K562 (cell line): ENCODE results near the gene XRCC2. TPM values are rescaled to one million over a fixed set of nuclear protein-coding genes. Genes with fewer than 3 reads are reported as not detected.

ENCODE experiments used
- BRD4 ChIP-seq: fragments of 200-600 bp; sonication (generic); IDR thresholded peaks from 2 replicates; pipeline ENCODE4 v1.6.1; 2017; ENCODE audit warnings: inconsistent platforms
- HDGF ChIP-seq: fragments of 450-650 bp; IDR thresholded peaks from 2 replicates; pipeline ENCODE4 v1.6.1; 2016
- IFI16 ChIP-seq: fragments of 250-450 bp; sonication (Bioruptor Pico); IDR thresholded peaks from 2 replicates; pipeline ENCODE4 v2.1.2; 2022; ENCODE audit warnings: mild to moderate bottlenecking, inconsistent platforms
- MAZ ChIP-seq, 2 experiments: fragments of 450-650 bp in 1 of 2; sonication (generic) in 1 of 2; formaldehyde crosslinking; IDR thresholded peaks in 1 of 2; conservative IDR thresholded peaks in 1 of 2; 2 replicates each; pipeline versions ENCODE4 v1.4.0 to v1.5.0; 2020; ENCODE audit warnings: mild to moderate bottlenecking in 1 of 2, missing genetic modification reagents in 1 of 2
- NFRKB ChIP-seq: fragments of 450-650 bp; IDR thresholded peaks from 2 replicates; pipeline ENCODE4 v1.6.1; 2016; ENCODE audit warnings: low read depth
- PHB2 ChIP-seq: fragments of 450-650 bp; IDR thresholded peaks from 2 replicates; pipeline ENCODE4 v1.6.1; 2017; ENCODE audit warnings: low read depth
- SMAD1 ChIP-seq: fragments of 150-350 bp; IDR thresholded peaks from 2 replicates; pipeline ENCODE4 v1.6.1; 2014; ENCODE audit warnings: low read length, low read depth; ENCODE audit not compliant: partially characterized antibody
- TCF7L2 ChIP-seq: fragments of 150-350 bp; IDR thresholded peaks from 2 replicates; pipeline ENCODE4 v1.6.1; 2016; ENCODE audit warnings: low read depth, mild to moderate bottlenecking, low read length, moderate library complexity
- ZNF197 ChIP-seq: fragments of 200-800 bp; sonication (Bioruptor generic); IDR thresholded peaks from 2 replicates; pipeline ENCODE4 v1.6.1; 2016; ENCODE audit warnings: low read depth, missing genetic modification characterization, missing compliant biosample characterization
- polyA plus RNA-seq, 8 experiments: library from polyadenylated mRNA; depleted of rRNA in 4 of 8; stranded (reverse) in 5 of 8; unstranded in 3 of 8; fragments of >200 nt; fragmentation: Nextera tagmentation in 2 of 8; fragmentation: Illumina TruSeq in 1 of 8; extraction: Ambion mirVana in 2 of 8; extraction: Trizol in 1 of 8; gene quantifications; 2 replicates each; pipeline versions ENCODE4 v1.2.1 to v1.2.3, GENCODE V29; 2011 to 2014; ENCODE audit warnings: inconsistent platforms in 1 of 8, missing spikeins in 1 of 8
- total RNA-seq, 7 experiments: library from RNA; depleted of rRNA in 6 of 7; stranded (reverse); fragments of >200 nt in 6 of 7; fragmentation: Illumina TruSeq in 2 of 7; extraction: Trizol in 2 of 7; gene quantifications; 2 replicates each; pipeline versions ENCODE4 v1.2.1 to v1.2.3, GENCODE V29; 2011 to 2021; ENCODE audit warnings: low replicate concordance in 1 of 7
- TF ChIP-seq, protein P1 (sequence below), 2 experiments: fragments of 200-800 bp in 1 of 2; sonication (Bioruptor generic) in 1 of 2; sonication (generic) in 1 of 2; formaldehyde crosslinking in 1 of 2; IDR thresholded peaks in 1 of 2; conservative IDR thresholded peaks in 1 of 2; 2 replicates each; pipeline versions ENCODE4 v1.5.0 to v1.6.1; 2016 to 2020; ENCODE audit warnings: missing compliant biosample characterization in 1 of 2, missing genetic modification characterization in 1 of 2, missing genetic modification reagents in 1 of 2
- TF ChIP-seq, protein P2 (sequence below), 3 experiments: fragments of 200-800 bp in 1 of 3; fragments of 250-450 bp in 1 of 3; fragments of 450-650 bp in 1 of 3; sonication (Bioruptor Pico) in 1 of 3; sonication (Bioruptor generic) in 1 of 3; formaldehyde crosslinking in 1 of 3; IDR thresholded peaks; 2 replicates each; pipeline versions ENCODE4 v1.6.1 to v1.8.0; 2016 to 2022; ENCODE audit warnings: mild to moderate bottlenecking in 2 of 3, missing genetic modification characterization in 2 of 3, missing compliant biosample characterization in 1 of 3, moderate library complexity in 1 of 3
- TF ChIP-seq, protein P3 (sequence below): sonication (generic); formaldehyde crosslinking; IDR thresholded peaks from 2 replicates; pipeline ENCODE4 v1.9.0; 2022; ENCODE audit warnings: mild to moderate bottlenecking, missing genetic modification reagents
- TF ChIP-seq, protein P4 (sequence below): fragments of 450-650 bp; IDR thresholded peaks from 2 replicates; pipeline ENCODE4 v1.7.1; 2018; ENCODE audit warnings: mild to moderate bottlenecking, low read depth; ENCODE audit not compliant: partially characterized antibody
- TF ChIP-seq, protein P5 (sequence below): fragments of 250-450 bp; sonication (Bioruptor Pico); IDR thresholded peaks from 2 replicates; pipeline ENCODE4 v1.9.0; 2021; ENCODE audit warnings: mild to moderate bottlenecking
- TF ChIP-seq, protein P6 (sequence below): fragments of 450-650 bp; formaldehyde crosslinking; IDR thresholded peaks from 2 replicates; pipeline ENCODE4 v1.4.0; 2020; ENCODE audit warnings: mild to moderate bottlenecking, moderate library complexity

The XRCC2 gene
- total and polyA plus RNA-seq, 9 of the 15 experiments (the other 6 are each of a cell fraction or from before 2014, with no cell fraction given), result 16.2 to 58.0 (median 39.8) TPM

DNA sequence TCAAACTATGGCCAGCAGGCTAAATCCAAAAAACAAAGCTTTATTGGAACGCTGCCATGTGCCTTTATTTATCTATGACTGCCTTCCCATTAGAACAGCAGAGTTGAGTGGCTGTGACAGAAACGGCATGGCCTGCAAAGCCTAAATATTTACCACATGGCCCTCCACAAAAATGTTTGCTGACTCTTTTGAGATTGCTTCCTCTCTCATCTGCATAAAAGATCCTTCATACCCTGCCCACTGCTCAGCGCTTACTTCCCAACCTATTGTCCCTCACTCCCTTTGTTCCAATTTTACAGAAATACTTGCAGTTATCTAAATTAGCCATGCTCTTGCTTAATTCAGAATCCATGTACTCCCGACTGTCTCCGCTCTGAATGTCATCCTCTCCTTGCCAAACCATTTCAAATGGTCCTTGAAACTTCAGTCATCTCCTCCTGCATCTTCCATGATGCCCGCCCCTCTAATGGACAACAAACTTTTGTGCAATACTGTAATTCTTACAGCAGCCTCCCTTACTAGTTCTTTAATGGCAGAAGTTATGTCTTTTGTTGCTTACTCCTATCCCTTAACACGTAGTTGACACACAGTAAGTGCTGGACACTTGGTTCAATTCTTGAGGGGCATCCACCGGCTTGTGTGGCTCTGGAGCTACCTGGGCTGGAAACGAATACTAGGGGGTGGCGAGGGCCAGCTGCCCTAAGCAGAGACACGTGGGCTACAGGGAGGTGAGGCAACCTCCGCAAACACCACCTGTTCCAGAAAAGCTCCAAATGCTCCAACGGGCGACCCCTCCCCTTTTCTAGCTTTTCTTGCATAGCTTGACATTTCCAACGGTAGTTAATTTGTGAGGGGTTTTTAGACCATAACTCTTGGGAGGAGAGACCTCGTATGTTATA lies 832 bp downstream of the XRCC2 start (continued):
- TF ChIP-seq, protein P1, sequence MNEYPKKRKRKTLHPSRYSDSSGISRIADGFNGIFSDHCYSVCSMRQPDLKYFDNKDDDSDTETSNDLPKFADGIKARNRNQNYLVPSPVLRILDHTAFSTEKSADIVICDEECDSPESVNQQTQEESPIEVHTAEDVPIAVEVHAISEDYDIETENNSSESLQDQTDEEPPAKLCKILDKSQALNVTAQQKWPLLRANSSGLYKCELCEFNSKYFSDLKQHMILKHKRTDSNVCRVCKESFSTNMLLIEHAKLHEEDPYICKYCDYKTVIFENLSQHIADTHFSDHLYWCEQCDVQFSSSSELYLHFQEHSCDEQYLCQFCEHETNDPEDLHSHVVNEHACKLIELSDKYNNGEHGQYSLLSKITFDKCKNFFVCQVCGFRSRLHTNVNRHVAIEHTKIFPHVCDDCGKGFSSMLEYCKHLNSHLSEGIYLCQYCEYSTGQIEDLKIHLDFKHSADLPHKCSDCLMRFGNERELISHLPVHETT (CRISPR knock-in tag; conservative IDR thresholded peaks at IDR 0.05 in 1 of 2, IDR thresholded peaks at IDR 0.05 in 1 of 2), result no peak
- TF ChIP-seq HDGF (0 out of 2 replicates have a peak, but pooled peaks have one; percentile 62), PHB2 (no peak), MAZ (CRISPR knock-in tag; conservative IDR thresholded peaks at IDR 0.05 in 1 of 2, IDR thresholded peaks at IDR 0.05 in 1 of 2) (no peak), NFRKB (0 out of 2 replicates have a peak, but pooled peaks have one; percentile 37), IFI16 (CRISPR knock-in tag) (no peak), SMAD1 (no peak), TCF7L2 (no peak), BRD4 (no peak), ZNF197 (CRISPR knock-in tag) (no peak)
- TF ChIP-seq, protein P2, sequence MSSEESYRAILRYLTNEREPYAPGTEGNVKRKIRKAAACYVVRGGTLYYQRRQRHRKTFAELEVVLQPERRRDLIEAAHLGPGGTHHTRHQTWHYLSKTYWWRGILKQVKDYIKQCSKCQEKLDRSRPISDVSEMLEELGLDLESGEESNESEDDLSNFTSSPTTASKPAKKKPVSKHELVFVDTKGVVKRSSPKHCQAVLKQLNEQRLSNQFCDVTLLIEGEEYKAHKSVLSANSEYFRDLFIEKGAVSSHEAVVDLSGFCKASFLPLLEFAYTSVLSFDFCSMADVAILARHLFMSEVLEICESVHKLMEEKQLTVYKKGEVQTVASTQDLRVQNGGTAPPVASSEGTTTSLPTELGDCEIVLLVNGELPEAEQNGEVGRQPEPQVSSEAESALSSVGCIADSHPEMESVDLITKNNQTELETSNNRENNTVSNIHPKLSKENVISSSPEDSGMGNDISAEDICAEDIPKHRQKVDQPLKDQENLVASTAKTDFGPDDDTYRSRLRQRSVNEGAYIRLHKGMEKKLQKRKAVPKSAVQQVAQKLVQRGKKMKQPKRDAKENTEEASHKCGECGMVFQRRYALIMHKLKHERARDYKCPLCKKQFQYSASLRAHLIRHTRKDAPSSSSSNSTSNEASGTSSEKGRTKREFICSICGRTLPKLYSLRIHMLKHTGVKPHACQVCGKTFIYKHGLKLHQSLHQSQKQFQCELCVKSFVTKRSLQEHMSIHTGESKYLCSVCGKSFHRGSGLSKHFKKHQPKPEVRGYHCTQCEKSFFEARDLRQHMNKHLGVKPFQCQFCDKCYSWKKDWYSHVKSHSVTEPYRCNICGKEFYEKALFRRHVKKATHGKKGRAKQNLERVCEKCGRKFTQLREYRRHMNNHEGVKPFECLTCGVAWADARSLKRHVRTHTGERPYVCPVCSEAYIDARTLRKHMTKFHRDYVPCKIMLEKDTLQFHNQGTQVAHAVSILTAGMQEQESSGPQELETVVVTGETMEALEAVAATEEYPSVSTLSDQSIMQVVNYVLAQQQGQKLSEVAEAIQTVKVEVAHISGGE (CRISPR knock-in tag; IDR thresholded peaks at IDR 0.05), result 0 out of 6 replicates have a peak, but pooled peaks of 1 of the 3 experiments have one; percentile 36
- TF ChIP-seq, protein P3, sequence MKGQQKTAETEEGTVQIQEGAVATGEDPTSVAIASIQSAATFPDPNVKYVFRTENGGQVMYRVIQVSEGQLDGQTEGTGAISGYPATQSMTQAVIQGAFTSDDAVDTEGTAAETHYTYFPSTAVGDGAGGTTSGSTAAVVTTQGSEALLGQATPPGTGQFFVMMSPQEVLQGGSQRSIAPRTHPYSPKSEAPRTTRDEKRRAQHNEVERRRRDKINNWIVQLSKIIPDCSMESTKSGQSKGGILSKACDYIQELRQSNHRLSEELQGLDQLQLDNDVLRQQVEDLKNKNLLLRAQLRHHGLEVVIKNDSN, result peak; percentile 60
- TF ChIP-seq, protein P4, sequence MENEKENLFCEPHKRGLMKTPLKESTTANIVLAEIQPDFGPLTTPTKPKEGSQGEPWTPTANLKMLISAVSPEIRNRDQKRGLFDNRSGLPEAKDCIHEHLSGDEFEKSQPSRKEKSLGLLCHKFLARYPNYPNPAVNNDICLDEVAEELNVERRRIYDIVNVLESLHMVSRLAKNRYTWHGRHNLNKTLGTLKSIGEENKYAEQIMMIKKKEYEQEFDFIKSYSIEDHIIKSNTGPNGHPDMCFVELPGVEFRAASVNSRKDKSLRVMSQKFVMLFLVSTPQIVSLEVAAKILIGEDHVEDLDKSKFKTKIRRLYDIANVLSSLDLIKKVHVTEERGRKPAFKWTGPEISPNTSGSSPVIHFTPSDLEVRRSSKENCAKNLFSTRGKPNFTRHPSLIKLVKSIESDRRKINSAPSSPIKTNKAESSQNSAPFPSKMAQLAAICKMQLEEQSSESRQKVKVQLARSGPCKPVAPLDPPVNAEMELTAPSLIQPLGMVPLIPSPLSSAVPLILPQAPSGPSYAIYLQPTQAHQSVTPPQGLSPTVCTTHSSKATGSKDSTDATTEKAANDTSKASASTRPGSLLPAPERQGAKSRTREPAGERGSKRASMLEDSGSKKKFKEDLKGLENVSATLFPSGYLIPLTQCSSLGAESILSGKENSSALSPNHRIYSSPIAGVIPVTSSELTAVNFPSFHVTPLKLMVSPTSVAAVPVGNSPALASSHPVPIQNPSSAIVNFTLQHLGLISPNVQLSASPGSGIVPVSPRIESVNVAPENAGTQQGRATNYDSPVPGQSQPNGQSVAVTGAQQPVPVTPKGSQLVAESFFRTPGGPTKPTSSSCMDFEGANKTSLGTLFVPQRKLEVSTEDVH, result no peak
- TF ChIP-seq, protein P5, sequence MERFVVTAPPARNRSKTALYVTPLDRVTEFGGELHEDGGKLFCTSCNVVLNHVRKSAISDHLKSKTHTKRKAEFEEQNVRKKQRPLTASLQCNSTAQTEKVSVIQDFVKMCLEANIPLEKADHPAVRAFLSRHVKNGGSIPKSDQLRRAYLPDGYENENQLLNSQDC (CRISPR knock-in tag), result no peak
- TF ChIP-seq, protein P6, sequence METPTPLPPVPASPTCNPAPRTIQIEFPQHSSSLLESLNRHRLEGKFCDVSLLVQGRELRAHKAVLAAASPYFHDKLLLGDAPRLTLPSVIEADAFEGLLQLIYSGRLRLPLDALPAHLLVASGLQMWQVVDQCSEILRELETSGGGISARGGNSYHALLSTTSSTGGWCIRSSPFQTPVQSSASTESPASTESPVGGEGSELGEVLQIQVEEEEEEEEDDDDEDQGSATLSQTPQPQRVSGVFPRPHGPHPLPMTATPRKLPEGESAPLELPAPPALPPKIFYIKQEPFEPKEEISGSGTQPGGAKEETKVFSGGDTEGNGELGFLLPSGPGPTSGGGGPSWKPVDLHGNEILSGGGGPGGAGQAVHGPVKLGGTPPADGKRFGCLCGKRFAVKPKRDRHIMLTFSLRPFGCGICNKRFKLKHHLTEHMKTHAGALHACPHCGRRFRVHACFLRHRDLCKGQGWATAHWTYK (CRISPR knock-in tag), result no peak
